HepG2 (cell line): ENCODE data around the gene ETNK1. TPM values are rescaled to one million over a fixed set of nuclear protein-coding genes. Genes with fewer than 3 reads are reported as not detected.

ENCODE experiments used
- ATAC-seq: fragments of 200-7000 bp; cut with Tn5 transposase; 3 replicates; pipeline ENCODE4 v1.9.1; 2020; ENCODE audit warnings: mild to moderate bottlenecking, moderate library complexity
- BruUV-seq: library from RNA; stranded (reverse); fragments of 400-500 nt; replicated peaks from 2 replicates; lab custom pipeline; 2021; lab: Mats Ljungman, UMichigan
- CTCF ChIA-PET: fragments of 300-600 bp; formaldehyde crosslinking; extraction: SDS; loops from one replicate; lab custom pipeline; 2021; ENCODE audit warnings: low total read pairs, inconsistent platforms, low intra/inter-chr PET ratio; lab: Yijun Ruan, JAX
- POLR2A ChIA-PET: fragments of 350-600 bp; sonication (Branson Sonifier 250); formaldehyde crosslinking; loops from one replicate; lab custom pipeline; 2020; ENCODE audit warnings: antibody characterized with exemption, inconsistent platforms; lab: Yijun Ruan, JAX
- DNase-seq: peaks from one replicate; pipeline ENCODE4 v3.0.0-alpha.2; 2015; ENCODE audit warnings: low spot score
- FAIRE-seq: peaks from 3 replicates; lab custom pipeline; 2011; peaks lifted over from hg19 to GRCh38; lab: Jason Lieb, UNC
- H2AFZ ChIP-seq: one replicate; pipeline ENCODE4 v1.6.1; 2011; ENCODE audit warnings: low read length, inconsistent platforms
- H3K27ac ChIP-seq: fragments of 300-600 bp; 3 replicates; pipeline ENCODE4 v1.8.0; 2011; ENCODE audit warnings: mixed run types, mild to moderate bottlenecking, mixed read lengths, low read length, inconsistent platforms; ENCODE audit not compliant: insufficient read depth; ENCODE audit errors: extremely low read length
- H3K27me3 ChIP-seq, 2 experiments: fragments of 200-600 bp in 1 of 2; 2 replicates in 1 of 2; 3 replicates in 1 of 2; pipeline versions ENCODE4 v1.6.0 to v1.8.0; 2011; ENCODE audit warnings: low read length in 2 of 2, mild to moderate bottlenecking in 2 of 2, moderate library complexity in 2 of 2, inconsistent platforms in 1 of 2; ENCODE audit not compliant: insufficient read depth in 2 of 2, control insufficient read depth in 1 of 2
- H3K36me3 ChIP-seq, 2 experiments: fragments of 200-600 bp in 1 of 2; replicated peaks in 1 of 2; 2 replicates in 1 of 2; 3 replicates in 1 of 2; pipeline versions ENCODE4 v1.5.1 to v1.8.0; 2011; ENCODE audit warnings: low read length in 2 of 2, inconsistent platforms in 1 of 2; ENCODE audit not compliant: insufficient read depth in 2 of 2, control insufficient read depth in 1 of 2
- H3K4me1 ChIP-seq: 2 replicates; pipeline ENCODE4 v1.5.1; 2012; ENCODE audit warnings: low read length, inconsistent platforms; ENCODE audit not compliant: insufficient read depth
- H3K4me2 ChIP-seq: 2 replicates; pipeline ENCODE4 v1.6.0; 2011; ENCODE audit warnings: low read depth, low read length, inconsistent platforms
- H3K4me3 ChIP-seq, 3 experiments: fragments of 200-600 bp in 1 of 3; sonication (generic), shearing (Covaris generic) in 1 of 3; replicated peaks in 1 of 3; 2 replicates each; pipeline ENCODE4 v1.5.1; 2011 to 2016; ENCODE audit warnings: low read length in 3 of 3, inconsistent platforms in 2 of 3, low read depth in 2 of 3, mild to moderate bottlenecking in 2 of 3, control low read depth in 1 of 3, mixed read lengths in 1 of 3; ENCODE audit not compliant: insufficient read depth in 1 of 3
- H3K79me2 ChIP-seq: one replicate; pipeline ENCODE4 v1.6.1; 2011; ENCODE audit warnings: low read length, inconsistent platforms; ENCODE audit not compliant: insufficient read depth
- H3K9ac ChIP-seq: 2 replicates; pipeline ENCODE4 v1.6.0; 2011; ENCODE audit warnings: mild to moderate bottlenecking, low read depth, low read length, inconsistent platforms; ENCODE audit not compliant: insufficient read depth
- H3K9me3 ChIP-seq: 2 replicates; pipeline ENCODE4 v1.5.1; 2012; ENCODE audit warnings: mild to moderate bottlenecking, low read length
- H4K20me1 ChIP-seq: 2 replicates; pipeline ENCODE4 v1.6.0; 2011; ENCODE audit warnings: inconsistent platforms, mild to moderate bottlenecking, low read length, moderate library complexity; ENCODE audit not compliant: insufficient read depth
- CEBPG ChIP-seq: IDR thresholded peaks from 2 replicates; pipeline ENCODE4 v1.6.1; 2016
- HOXA9 ChIP-seq: sonication (generic); formaldehyde crosslinking; IDR thresholded peaks from 2 replicates; pipeline ENCODE4 v1.8.1; 2022; ENCODE audit warnings: missing genetic modification reagents, mild to moderate bottlenecking, moderate library complexity, borderline replicate concordance
- MYC ChIP-seq: sonication (generic); formaldehyde crosslinking; IDR thresholded peaks from 2 replicates; pipeline ENCODE4 v1.9.0; 2021; ENCODE audit warnings: missing genetic modification reagents, borderline replicate concordance
- PBX2 ChIP-seq: IDR thresholded peaks from 2 replicates; pipeline ENCODE4 v1.6.1; 2016; ENCODE audit warnings: control low read depth
- SP1 ChIP-seq, 2 experiments: fragments of 450-650 bp in 1 of 2; sonication (generic) in 1 of 2; formaldehyde crosslinking in 1 of 2; IDR thresholded peaks; 2 replicates each; pipeline versions ENCODE4 v1.4.0 to v1.6.1; 2016 to 2020; ENCODE audit warnings: missing genetic modification reagents in 1 of 2
- XBP1 ChIP-seq: sonication (generic); formaldehyde crosslinking; IDR thresholded peaks from 2 replicates; pipeline ENCODE4 v1.5.0; 2020; ENCODE audit warnings: missing genetic modification reagents
- ZBED4 ChIP-seq: sonication (generic); formaldehyde crosslinking; IDR thresholded peaks from 2 replicates; pipeline ENCODE4 v1.4.0; 2020; ENCODE audit warnings: missing genetic modification reagents, borderline replicate concordance
- ZBTB46 ChIP-seq: sonication (generic); formaldehyde crosslinking; IDR thresholded peaks from 2 replicates; pipeline ENCODE4 v1.4.0; 2020; ENCODE audit warnings: mild to moderate bottlenecking, missing genetic modification reagents, borderline replicate concordance
- ZFP36L2 ChIP-seq: sonication (generic); formaldehyde crosslinking; IDR thresholded peaks from 2 replicates; pipeline ENCODE4 v1.4.0; 2020; ENCODE audit warnings: missing genetic modification reagents
- ZMAT3 ChIP-seq: sonication (generic); formaldehyde crosslinking; conservative IDR thresholded peaks from 2 replicates; pipeline ENCODE4 v1.7.0; 2021; ENCODE audit warnings: missing genetic modification reagents
- ZNF24 ChIP-seq: fragments of 450-650 bp; IDR thresholded peaks from 2 replicates; pipeline ENCODE4 v1.6.1; 2017; ENCODE audit warnings: antibody characterized with exemption, mild to moderate bottlenecking
- ZNF34 ChIP-seq: sonication (generic); formaldehyde crosslinking; IDR thresholded peaks from 2 replicates; pipeline ENCODE4 v1.4.0; 2020; ENCODE audit warnings: mild to moderate bottlenecking, missing genetic modification reagents, borderline replicate concordance
- ZNF556 ChIP-seq: sonication (generic); formaldehyde crosslinking; IDR thresholded peaks from 2 replicates; pipeline ENCODE4 v1.4.0; 2020; ENCODE audit warnings: mild to moderate bottlenecking, missing genetic modification reagents, borderline replicate concordance
- ZNF740 ChIP-seq: sonication (generic); formaldehyde crosslinking; IDR thresholded peaks from 2 replicates; pipeline ENCODE4 v1.4.0; 2020; ENCODE audit warnings: missing genetic modification reagents
- ZNF747 ChIP-seq: sonication (generic); formaldehyde crosslinking; IDR thresholded peaks from 2 replicates; pipeline ENCODE4 v1.8.1; 2023; ENCODE audit warnings: missing genetic modification reagents, mild to moderate bottlenecking, borderline replicate concordance
- ZNF749 ChIP-seq: sonication (generic); formaldehyde crosslinking; IDR thresholded peaks from 2 replicates; pipeline ENCODE4 v1.8.0; 2022; ENCODE audit warnings: mild to moderate bottlenecking, missing genetic modification reagents, moderate library complexity, borderline replicate concordance
- WGBS: methylation state at CpG from one replicate; pipeline ENCODE4 v1.1.6; 2017; ENCODE audit warnings: low lambda C conversion rate; 5-methylcytosine and 5-hydroxymethylcytosine counted together
- in situ Hi-C: cut with HindIII; loops from 2 replicates; pipeline ENCODE4 v1.10.0; 2017; ENCODE audit warnings: low pct_unique_long_range_greater_than_20kb; ENCODE audit not compliant: extremely low pct_ligation_motif_present
- intact Hi-C: fragments of 100-400 bp; cut with micrococcal nuclease; formaldehyde crosslinking; loops from one replicate; pipeline ENCODE4 v1.10.0; 2022; ENCODE audit not compliant: unreplicated experiment
- polyA plus RNA-seq, 8 experiments: library from polyadenylated mRNA; depleted of rRNA in 3 of 8; stranded (reverse) in 7 of 8; unstranded in 1 of 8; fragments of >200 nt; fragmentation: Illumina TruSeq in 4 of 8; extraction: Trizol in 4 of 8; gene quantifications; 2 replicates each; pipeline versions ENCODE4 v1.2.1 to v1.2.3, GENCODE V29; 2011 to 2016; ENCODE audit warnings: low read depth in 4 of 8, missing spikeins in 1 of 8, mixed read lengths in 1 of 8; ENCODE audit not compliant: insufficient read depth in 1 of 8
- total RNA-seq, 5 experiments: library from RNA; depleted of rRNA; stranded (reverse); fragments of >200 nt; fragmentation: Illumina TruSeq; extraction: Trizol; gene quantifications; 2 replicates each; pipeline ENCODE4 v1.2.3, GENCODE V29; 2016; ENCODE audit warnings: low read depth in 1 of 5

Gene ETNK1
- total and polyA plus RNA-seq, 2 of the 13 experiments (the other 11 are each of a cell fraction or from before 2014, with no cell fraction given) = 14.4 to 55.7 TPM

GRCh38 chr12:22738945-22739344 lies 114.0 kb downstream of the ETNK1 start:
- ChIA-PET POLR2A (no interaction called here), CTCF (no interaction called here)
- no peaks in the 10 kb centered on the region for H4K20me1 ChIP-seq
- H3K9me3 ChIP-seq = no peaks in the 10 kb centered on the region
- H3K4me1 ChIP-seq = no peaks in the 10 kb centered on the region
- WGBS = 0% methylated on average over 1 of the region's 1 CpG
- no peaks in the 10 kb centered on the region for H3K36me3 ChIP-seq
- no peak for FAIRE-seq
- no peak for DNase-seq
- H3K79me2 ChIP-seq = no peaks in the 10 kb centered on the region
- H3K4me3 ChIP-seq = no peak overlapping the region
- no peak overlapping the region for H2AFZ ChIP-seq
- intact Hi-C loops (no loop called here), in situ Hi-C loops (no loop called here)
- no peak for ATAC-seq
- H3K27ac ChIP-seq = no peak overlapping the region
- BruUV-seq = no TSS peak
- no peaks in the 10 kb centered on the region; a peak in 1 of 5 replicates for H3K27me3 ChIP-seq
- no peak overlapping the region for H3K9ac ChIP-seq
- H3K4me2 ChIP-seq = no peak overlapping the region
- no peak for TF ChIP-seq ZNF24
- TF ChIP-seq ZFP36L2 (CRISPR knock-in tag) = no peak
- TF ChIP-seq ZNF740 (CRISPR knock-in tag) = no peak
- TF ChIP-seq ZNF749 = no peak
- TF ChIP-seq XBP1 (CRISPR knock-in tag) = no peak
- no peak for TF ChIP-seq ZMAT3 (CRISPR knock-in tag)
- no peak for TF ChIP-seq ZNF556 (CRISPR knock-in tag)
- no peak for TF ChIP-seq HOXA9 (CRISPR knock-in tag)
- TF ChIP-seq CEBPG (CRISPR knock-in tag) = no peak
- TF ChIP-seq ZNF34 (CRISPR knock-in tag) = no peak
- TF ChIP-seq SP1 (IDR thresholded peaks at IDR 0.05) = no peak
- no peak for TF ChIP-seq SP1 (CRISPR knock-in tag; IDR thresholded peaks at IDR 0.05)
- TF ChIP-seq MYC (CRISPR knock-in tag) = no peak
- no peak for TF ChIP-seq ZBED4 (CRISPR knock-in tag)
- no peak for TF ChIP-seq ZNF747 (CRISPR knock-in tag)
- no peak for TF ChIP-seq ZBTB46 (CRISPR knock-in tag)
- no peak for TF ChIP-seq PBX2
